GM12891 (cell line): ENCODE results near the gene GALNT13.

ENCODE experiments used
- PAX5 ChIP-seq: IDR thresholded peaks from 2 replicates; pipeline ENCODE4 v1.6.1; 2011; ENCODE audit warnings: low read length, moderate library complexity, mild to moderate bottlenecking; ENCODE audit not compliant: insufficient read depth, severe bottlenecking
- POLR2A ChIP-seq: IDR thresholded peaks from 2 replicates; pipeline ENCODE4 v1.6.1; 2011; ENCODE audit warnings: low read depth, low read length, control low read depth
- POLR2AphosphoS5 ChIP-seq: IDR thresholded peaks from 2 replicates; pipeline ENCODE4 v1.6.1; 2011; ENCODE audit warnings: low read depth, low read length, control low read depth
- TAF1 ChIP-seq: IDR thresholded peaks from 2 replicates; pipeline ENCODE4 v1.6.1; 2011; ENCODE audit warnings: low read depth, low read length, control low read depth

DNA sequence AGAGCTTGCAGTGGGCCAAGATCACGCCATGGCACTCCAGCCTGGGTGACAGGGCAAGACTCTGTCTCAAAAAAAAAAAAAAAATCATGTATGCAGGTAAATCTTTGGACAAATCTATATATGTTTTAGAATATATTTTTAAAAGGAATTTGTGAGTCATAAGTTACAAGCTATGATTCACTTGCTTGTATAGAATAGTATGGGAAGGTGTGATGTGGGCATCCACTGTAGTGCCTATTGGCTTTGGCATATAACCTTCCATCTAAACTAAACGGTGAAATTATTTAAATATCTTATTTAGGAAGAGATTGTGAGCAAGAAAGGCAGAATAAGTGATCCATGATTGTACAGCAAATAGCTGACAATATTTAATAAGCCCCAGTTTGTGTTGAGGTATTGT lies 261.1 kb downstream of the GALNT13 start:
- no peak for TF ChIP-seq POLR2A
- no peak for TF ChIP-seq POLR2AphosphoS5
- no peak for TF ChIP-seq PAX5
- TF ChIP-seq TAF1: no peak
